H1 (cell line): ENCODE results near the gene TMEM212. TPM values are rescaled to one million over a fixed set of nuclear protein-coding genes. Genes with fewer than 3 reads are reported as not detected.

ENCODE experiments used
- CHD7 ChIP-seq: fragments of 300-600 bp; sonication (generic); IDR thresholded peaks from 2 replicates; pipeline ENCODE4 v1.7.1; 2012; ENCODE audit warnings: low read length, moderate library complexity, mild to moderate bottlenecking, inconsistent platforms; ENCODE audit not compliant: insufficient replicate concordance
- RXRA ChIP-seq: IDR thresholded peaks from 2 replicates; pipeline ENCODE4 v1.6.1; 2011; ENCODE audit warnings: low read depth, mild to moderate bottlenecking, low read length, moderate library complexity; ENCODE audit not compliant: insufficient read depth
- SIRT6 ChIP-seq: IDR thresholded peaks from one replicate; pipeline ENCODE4 v1.7.1; 2012; ENCODE audit warnings: low read length, inconsistent platforms
- polyA plus RNA-seq, 7 experiments: library from polyadenylated mRNA; depleted of rRNA in 3 of 7; stranded (reverse) in 5 of 7; unstranded in 2 of 7; fragments of >200 nt in 5 of 7; fragments of 200-250 nt in 2 of 7; gene quantifications; 1 replicate in 5 of 7; 2 replicates in 1 of 7; 4 replicates in 1 of 7; pipeline versions ENCODE4 v1.2.1 to v1.2.3, GENCODE V29; 2011 to 2013; ENCODE audit warnings: missing spikeins in 2 of 7, mixed read lengths in 2 of 7
- total RNA-seq: library from RNA; stranded (reverse); fragmentation: NEBNext Ultra II Directional; extraction: Animal tissue kit (Norgen Biotek cat#: 25700); gene quantifications from 2 replicates; pipeline ENCODE4 v1.2.1, GENCODE V29; 2021

TMEM212 gene
- total and polyA plus RNA-seq, 2 of the 8 experiments (the other 6 are each of a cell fraction or from before 2014, with no cell fraction given), result not detected

GRCh38 chr3:171865191-171865865, 22.2 kb downstream of the TMEM212 start (continued):
- TF ChIP-seq SIRT6, result no peak
- no peak for TF ChIP-seq RXRA
- TF ChIP-seq CHD7, result no peak
- TF ChIP-seq, all 59 proteins: peak for 0
